HepG2 (cell line): ENCODE data around the gene TBC1D5. TPM values are rescaled to one million over a fixed set of nuclear protein-coding genes. Genes with fewer than 3 reads are reported as not detected.

ENCODE experiments used
- FOXK1 ChIP-seq: sonication (generic); formaldehyde crosslinking; IDR thresholded peaks from 2 replicates; pipeline ENCODE4 v1.4.0; 2020; ENCODE audit warnings: low read depth, missing genetic modification reagents, borderline replicate concordance
- HCFC1 ChIP-seq: fragments of 150-350 bp; IDR thresholded peaks from 2 replicates; pipeline ENCODE4 v1.6.1; 2014; ENCODE audit warnings: low read depth, low read length
- RBM39 ChIP-seq: fragments of 200-400 bp; formaldehyde crosslinking; IDR thresholded peaks from one replicate; pipeline ENCODE4 v1.6.1; 2018; ENCODE audit warnings: antibody characterized with exemption, mild to moderate bottlenecking, low read depth, low read length; ENCODE audit not compliant: poor library complexity, severe bottlenecking
- SATB2 ChIP-seq: sonication (generic); formaldehyde crosslinking; IDR thresholded peaks from 2 replicates; pipeline ENCODE4 v1.5.0; 2020; ENCODE audit warnings: missing genetic modification reagents
- SMAD3 ChIP-seq: sonication (generic); formaldehyde crosslinking; IDR thresholded peaks from 2 replicates; pipeline ENCODE4 v1.4.0; 2020; ENCODE audit warnings: missing genetic modification reagents
- polyA plus RNA-seq, 8 experiments: library from polyadenylated mRNA; depleted of rRNA in 3 of 8; stranded (reverse) in 7 of 8; unstranded in 1 of 8; fragments of >200 nt; fragmentation: Illumina TruSeq in 4 of 8; extraction: Trizol in 4 of 8; gene quantifications; 2 replicates each; pipeline versions ENCODE4 v1.2.1 to v1.2.3, GENCODE V29; 2011 to 2016; ENCODE audit warnings: low read depth in 4 of 8, missing spikeins in 1 of 8, mixed read lengths in 1 of 8; ENCODE audit not compliant: insufficient read depth in 1 of 8
- total RNA-seq, 5 experiments: library from RNA; depleted of rRNA; stranded (reverse); fragments of >200 nt; fragmentation: Illumina TruSeq; extraction: Trizol; gene quantifications; 2 replicates each; pipeline ENCODE4 v1.2.3, GENCODE V29; 2016; ENCODE audit warnings: low read depth in 1 of 5
- TF ChIP-seq, protein P1 (sequence below): sonication (generic); formaldehyde crosslinking; IDR thresholded peaks from 2 replicates; pipeline ENCODE4 v1.5.1; 2020; ENCODE audit warnings: mild to moderate bottlenecking, missing genetic modification reagents, borderline replicate concordance
- TF ChIP-seq, protein P2 (sequence below): sonication (generic); formaldehyde crosslinking; IDR thresholded peaks from 2 replicates; pipeline ENCODE4 v1.5.0; 2020; ENCODE audit warnings: mild to moderate bottlenecking, missing genetic modification reagents, borderline replicate concordance

TBC1D5 gene
- total and polyA plus RNA-seq, 2 of the 13 experiments (the other 11 are each of a cell fraction or from before 2014, with no cell fraction given): 19.2 to 33.3 TPM

DNA sequence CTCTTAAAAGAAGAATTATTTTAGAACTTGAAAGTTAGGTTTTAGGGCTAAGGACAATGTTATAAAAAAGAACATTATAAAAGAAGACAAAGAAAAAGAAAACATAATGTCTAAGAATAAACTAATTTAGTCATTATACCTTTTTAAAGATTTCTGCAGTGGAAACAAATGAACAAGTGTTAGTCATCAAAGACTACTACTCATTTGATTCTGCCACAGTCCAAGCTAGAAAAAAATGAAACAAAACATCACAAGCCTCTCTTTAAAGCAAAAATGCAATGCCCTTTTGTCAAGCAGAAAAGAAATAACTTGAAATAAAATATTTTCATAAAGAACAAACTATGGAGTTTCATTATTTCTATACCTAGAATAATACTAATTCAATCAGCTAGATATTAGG, 102.0 kb downstream of the TBC1D5 start (continued):
- TF ChIP-seq, protein P1, sequence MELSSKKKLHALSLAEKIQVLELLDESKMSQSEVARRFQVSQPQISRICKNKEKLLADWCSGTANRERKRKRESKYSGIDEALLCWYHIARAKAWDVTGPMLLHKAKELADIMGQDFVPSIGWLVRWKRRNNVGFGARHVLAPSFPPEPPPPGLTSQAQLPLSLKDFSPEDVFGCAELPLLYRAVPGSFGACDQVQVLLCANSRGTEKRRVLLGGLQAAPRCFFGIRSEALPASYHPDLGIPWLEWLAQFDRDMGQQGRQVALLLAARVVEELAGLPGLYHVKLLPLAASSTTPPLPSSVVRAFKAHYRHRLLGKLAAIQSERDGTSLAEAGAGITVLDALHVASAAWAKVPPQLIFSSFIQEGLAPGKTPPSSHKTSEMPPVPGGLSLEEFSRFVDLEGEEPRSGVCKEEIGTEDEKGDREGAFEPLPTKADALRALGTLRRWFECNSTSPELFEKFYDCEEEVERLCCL (CRISPR knock-in tag): no peak
- TF ChIP-seq HCFC1 (no peak), SMAD3 (no peak), RBM39 (no peak), SATB2 (CRISPR knock-in tag) (no peak), FOXK1 (CRISPR knock-in tag) (no peak)
- TF ChIP-seq, protein P2, sequence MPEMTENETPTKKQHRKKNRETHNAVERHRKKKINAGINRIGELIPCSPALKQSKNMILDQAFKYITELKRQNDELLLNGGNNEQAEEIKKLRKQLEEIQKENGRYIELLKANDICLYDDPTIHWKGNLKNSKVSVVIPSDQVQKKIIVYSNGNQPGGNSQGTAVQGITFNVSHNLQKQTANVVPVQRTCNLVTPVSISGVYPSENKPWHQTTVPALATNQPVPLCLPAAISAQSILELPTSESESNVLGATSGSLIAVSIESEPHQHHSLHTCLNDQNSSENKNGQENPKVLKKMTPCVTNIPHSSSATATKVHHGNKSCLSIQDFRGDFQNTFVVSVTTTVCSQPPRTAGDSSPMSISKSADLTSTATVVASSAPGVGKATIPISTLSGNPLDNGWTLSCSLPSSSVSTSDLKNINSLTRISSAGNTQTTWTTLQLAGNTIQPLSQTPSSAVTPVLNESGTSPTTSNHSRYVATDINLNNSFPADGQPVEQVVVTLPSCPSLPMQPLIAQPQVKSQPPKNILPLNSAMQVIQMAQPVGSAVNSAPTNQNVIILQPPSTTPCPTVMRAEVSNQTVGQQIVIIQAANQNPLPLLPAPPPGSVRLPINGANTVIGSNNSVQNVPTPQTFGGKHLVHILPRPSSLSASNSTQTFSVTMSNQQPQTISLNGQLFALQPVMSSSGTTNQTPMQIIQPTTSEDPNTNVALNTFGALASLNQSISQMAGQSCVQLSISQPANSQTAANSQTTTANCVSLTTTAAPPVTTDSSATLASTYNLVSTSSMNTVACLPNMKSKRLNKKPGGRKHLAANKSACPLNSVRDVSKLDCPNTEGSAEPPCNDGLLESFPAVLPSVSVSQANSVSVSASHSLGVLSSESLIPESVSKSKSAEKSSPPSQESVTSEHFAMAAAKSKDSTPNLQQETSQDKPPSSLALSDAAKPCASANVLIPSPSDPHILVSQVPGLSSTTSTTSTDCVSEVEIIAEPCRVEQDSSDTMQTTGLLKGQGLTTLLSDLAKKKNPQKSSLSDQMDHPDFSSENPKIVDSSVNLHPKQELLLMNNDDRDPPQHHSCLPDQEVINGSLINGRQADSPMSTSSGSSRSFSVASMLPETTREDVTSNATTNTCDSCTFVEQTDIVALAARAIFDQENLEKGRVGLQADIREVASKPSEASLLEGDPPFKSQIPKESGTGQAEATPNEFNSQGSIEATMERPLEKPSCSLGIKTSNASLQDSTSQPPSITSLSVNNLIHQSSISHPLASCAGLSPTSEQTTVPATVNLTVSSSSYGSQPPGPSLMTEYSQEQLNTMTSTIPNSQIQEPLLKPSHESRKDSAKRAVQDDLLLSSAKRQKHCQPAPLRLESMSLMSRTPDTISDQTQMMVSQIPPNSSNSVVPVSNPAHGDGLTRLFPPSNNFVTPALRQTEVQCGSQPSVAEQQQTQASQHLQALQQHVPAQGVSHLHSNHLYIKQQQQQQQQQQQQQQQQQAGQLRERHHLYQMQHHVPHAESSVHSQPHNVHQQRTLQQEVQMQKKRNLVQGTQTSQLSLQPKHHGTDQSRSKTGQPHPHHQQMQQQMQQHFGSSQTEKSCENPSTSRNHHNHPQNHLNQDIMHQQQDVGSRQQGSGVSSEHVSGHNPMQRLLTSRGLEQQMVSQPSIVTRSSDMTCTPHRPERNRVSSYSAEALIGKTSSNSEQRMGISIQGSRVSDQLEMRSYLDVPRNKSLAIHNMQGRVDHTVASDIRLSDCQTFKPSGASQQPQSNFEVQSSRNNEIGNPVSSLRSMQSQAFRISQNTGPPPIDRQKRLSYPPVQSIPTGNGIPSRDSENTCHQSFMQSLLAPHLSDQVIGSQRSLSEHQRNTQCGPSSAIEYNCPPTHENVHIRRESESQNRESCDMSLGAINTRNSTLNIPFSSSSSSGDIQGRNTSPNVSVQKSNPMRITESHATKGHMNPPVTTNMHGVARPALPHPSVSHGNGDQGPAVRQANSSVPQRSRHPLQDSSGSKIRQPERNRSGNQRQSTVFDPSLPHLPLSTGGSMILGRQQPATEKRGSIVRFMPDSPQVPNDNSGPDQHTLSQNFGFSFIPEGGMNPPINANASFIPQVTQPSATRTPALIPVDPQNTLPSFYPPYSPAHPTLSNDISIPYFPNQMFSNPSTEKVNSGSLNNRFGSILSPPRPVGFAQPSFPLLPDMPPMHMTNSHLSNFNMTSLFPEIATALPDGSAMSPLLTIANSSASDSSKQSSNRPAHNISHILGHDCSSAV (CRISPR knock-in tag): no peak
